ENCODE data around the gene CTNNA3.
A peak's percentile ranks its signal among the peaks of the same experiment; 100 is the strongest.

The CTNNA3 gene

DNA sequence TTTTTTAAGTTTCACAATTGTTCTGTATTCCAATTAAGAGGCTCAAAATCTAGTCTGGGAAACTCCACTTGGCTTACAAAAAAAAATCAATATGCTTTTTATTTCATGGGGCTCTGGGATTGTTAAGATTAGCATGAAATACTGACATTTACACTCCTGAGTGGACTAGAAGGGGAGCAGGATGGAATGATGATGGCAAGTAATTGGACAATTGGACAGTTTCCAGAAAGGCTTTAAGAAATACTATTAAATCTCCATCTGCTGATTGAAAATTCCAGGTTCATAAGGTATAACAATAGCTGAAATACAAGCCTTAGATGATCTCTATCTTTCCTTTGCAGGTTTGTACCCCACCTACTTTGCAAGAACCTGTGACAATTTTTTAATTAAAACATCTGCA is 585.7 kb downstream of the CTNNA3 start:
- H3K4me1 ChIP-seq (ENCODE audit: control insufficient read depth, insufficient read depth, low read length): peaks cover 10% of the 10 kb centered on the region
- no peak overlapping the region for H3K27ac ChIP-seq (ENCODE audit: extremely low read depth, low read depth, low read length)
- H3K4me3 ChIP-seq (ENCODE audit: low read depth, low read length): no peak overlapping the region
- H3K36me3 ChIP-seq (ENCODE audit: control insufficient read depth in 2 of 2, insufficient read depth in 1 of 2, low read length in 2 of 2): no peaks in the 10 kb centered on the region
- ChIA-PET POLR2A (no interaction called here), CTCF (no interaction called here)
- TF ChIP-seq WT1 (tag by site-specific recombination; IDR thresholded peaks at IDR 0.05) (peak; percentile 68), ZNF157 (tag by site-specific recombination; IDR thresholded peaks at IDR 0.05) (no peak)
- H3K9me3 ChIP-seq (ENCODE audit: control insufficient read depth, insufficient read depth, low read depth, low read length): no peaks in the 10 kb centered on the region

DNA sequence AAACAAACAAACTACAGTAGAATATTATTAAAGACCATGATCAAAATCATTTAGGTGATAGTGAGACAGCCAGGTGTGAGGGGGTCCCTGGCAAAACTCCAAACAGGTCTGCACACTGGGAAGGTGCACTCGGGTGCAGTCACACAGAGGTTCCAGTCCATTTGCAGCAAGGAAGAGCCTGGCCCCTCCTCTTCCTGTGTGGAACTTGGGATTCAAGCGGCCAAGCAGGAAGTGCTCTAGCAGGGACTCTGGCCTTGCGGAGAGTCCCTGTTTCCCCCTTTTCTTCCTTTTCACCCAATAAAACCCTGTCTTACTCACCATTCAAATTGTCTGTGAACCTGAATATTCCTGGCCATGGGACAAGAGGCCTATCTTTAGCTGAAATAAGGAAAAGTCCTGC is 588.3 kb downstream of the CTNNA3 start:
- CTCF ChIA-PET: no interaction called here

DNA sequence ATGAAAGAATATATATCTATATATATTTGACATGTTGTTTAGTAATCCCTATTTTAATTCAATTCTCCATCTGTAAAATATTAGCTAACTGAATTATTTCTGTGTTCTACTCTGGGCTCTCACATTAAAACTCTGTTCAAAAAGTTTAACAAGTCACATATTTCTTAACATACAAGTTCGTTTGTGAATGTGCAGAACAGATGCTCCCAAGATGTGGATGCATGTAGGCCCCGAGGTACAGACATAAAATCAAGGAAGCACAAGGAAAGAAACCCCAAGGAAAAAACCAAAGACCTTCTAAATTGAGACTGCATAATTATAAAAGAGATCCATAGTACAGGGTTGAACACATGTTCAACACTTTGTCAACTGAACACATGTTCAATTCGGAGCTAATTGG is 595.0 kb downstream of the CTNNA3 start:
- H3K9me3 ChIP-seq (ENCODE audit: control insufficient read depth, insufficient read depth, low read depth, low read length): no peaks in the 10 kb centered on the region
- no peak overlapping the region for H3K4me3 ChIP-seq (ENCODE audit: low read depth, low read length)
- TF ChIP-seq, protein P1, sequence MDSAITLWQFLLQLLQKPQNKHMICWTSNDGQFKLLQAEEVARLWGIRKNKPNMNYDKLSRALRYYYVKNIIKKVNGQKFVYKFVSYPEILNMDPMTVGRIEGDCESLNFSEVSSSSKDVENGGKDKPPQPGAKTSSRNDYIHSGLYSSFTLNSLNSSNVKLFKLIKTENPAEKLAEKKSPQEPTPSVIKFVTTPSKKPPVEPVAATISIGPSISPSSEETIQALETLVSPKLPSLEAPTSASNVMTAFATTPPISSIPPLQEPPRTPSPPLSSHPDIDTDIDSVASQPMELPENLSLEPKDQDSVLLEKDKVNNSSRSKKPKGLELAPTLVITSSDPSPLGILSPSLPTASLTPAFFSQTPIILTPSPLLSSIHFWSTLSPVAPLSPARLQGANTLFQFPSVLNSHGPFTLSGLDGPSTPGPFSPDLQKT (IDR thresholded peaks at IDR 0.05; ENCODE audit: borderline replicate concordance, low read depth, low read length): no peak
- TF ChIP-seq ZNF211 (tag by site-specific recombination; IDR thresholded peaks at IDR 0.05; ENCODE audit: low read depth): no peak
- ChIA-PET POLR2A (no interaction called here), CTCF (no interaction called here)
- no peaks in the 10 kb centered on the region for H3K36me3 ChIP-seq (ENCODE audit: control insufficient read depth in 2 of 2, insufficient read depth in 1 of 2, low read length in 2 of 2)
- no peak overlapping the region for H3K27ac ChIP-seq (ENCODE audit: extremely low read depth, low read depth, low read length)
- peaks cover 3% of the 10 kb centered on the region; the same call in 1 of the 2 replicates for H3K4me1 ChIP-seq (ENCODE audit: control insufficient read depth, insufficient read depth, low read length)

More for the DNA sequence above, 588.3 kb downstream of the CTNNA3 start:
- no peaks in the 10 kb centered on the region for H3K9me3 ChIP-seq (ENCODE audit: control insufficient read depth, insufficient read depth, low read depth, low read length)
- POLR2A ChIA-PET: no interaction called here
- no peaks in the 10 kb centered on the region for H3K36me3 ChIP-seq (ENCODE audit: control insufficient read depth in 2 of 2, insufficient read depth in 1 of 2, low read length in 2 of 2)
- H3K27ac ChIP-seq (ENCODE audit: extremely low read depth, low read depth, low read length): no peak overlapping the region
- TF ChIP-seq ZNF830 (tag by site-specific recombination; IDR thresholded peaks at IDR 0.05; ENCODE audit: low read depth) (no peak), ZNF654 (tag by site-specific recombination; IDR thresholded peaks at IDR 0.05; ENCODE audit: low read depth) (no peak), ZNF555 (tag by site-specific recombination; conservative IDR thresholded peaks at IDR 0.05) (no peak), ZNF837 (tag by site-specific recombination; IDR thresholded peaks at IDR 0.05) (no peak), ZNF211 (tag by site-specific recombination; IDR thresholded peaks at IDR 0.05; ENCODE audit: low read depth) (no peak), SCRT2 (tag by site-specific recombination; IDR thresholded peaks at IDR 0.05) (no peak), ZNF670 (tag by site-specific recombination; IDR thresholded peaks at IDR 0.05; ENCODE audit: low read depth) (no peak), ZNF248 (tag by site-specific recombination; IDR thresholded peaks at IDR 0.05) (no peak), ZNF623 (tag by site-specific recombination; IDR thresholded peaks at IDR 0.05) (no peak), ZBTB7A (tag by site-specific recombination; IDR thresholded peaks at IDR 0.05; ENCODE audit: low read depth) (no peak), ZNF274 (IDR thresholded peaks at IDR 0.05; ENCODE audit: low read length) (no peak), ZNF274 (tag by site-specific recombination; IDR thresholded peaks at IDR 0.05; ENCODE audit: borderline replicate concordance) (no peak), ZNF2 (tag by site-specific recombination; IDR thresholded peaks at IDR 0.05) (no peak), YY2 (tag by site-specific recombination; IDR thresholded peaks at IDR 0.05) (no peak)
- TF ChIP-seq, protein P2, sequence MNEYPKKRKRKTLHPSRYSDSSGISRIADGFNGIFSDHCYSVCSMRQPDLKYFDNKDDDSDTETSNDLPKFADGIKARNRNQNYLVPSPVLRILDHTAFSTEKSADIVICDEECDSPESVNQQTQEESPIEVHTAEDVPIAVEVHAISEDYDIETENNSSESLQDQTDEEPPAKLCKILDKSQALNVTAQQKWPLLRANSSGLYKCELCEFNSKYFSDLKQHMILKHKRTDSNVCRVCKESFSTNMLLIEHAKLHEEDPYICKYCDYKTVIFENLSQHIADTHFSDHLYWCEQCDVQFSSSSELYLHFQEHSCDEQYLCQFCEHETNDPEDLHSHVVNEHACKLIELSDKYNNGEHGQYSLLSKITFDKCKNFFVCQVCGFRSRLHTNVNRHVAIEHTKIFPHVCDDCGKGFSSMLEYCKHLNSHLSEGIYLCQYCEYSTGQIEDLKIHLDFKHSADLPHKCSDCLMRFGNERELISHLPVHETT (tag by site-specific recombination; IDR thresholded peaks at IDR 0.05): no peak
- TF ChIP-seq, protein P3, sequence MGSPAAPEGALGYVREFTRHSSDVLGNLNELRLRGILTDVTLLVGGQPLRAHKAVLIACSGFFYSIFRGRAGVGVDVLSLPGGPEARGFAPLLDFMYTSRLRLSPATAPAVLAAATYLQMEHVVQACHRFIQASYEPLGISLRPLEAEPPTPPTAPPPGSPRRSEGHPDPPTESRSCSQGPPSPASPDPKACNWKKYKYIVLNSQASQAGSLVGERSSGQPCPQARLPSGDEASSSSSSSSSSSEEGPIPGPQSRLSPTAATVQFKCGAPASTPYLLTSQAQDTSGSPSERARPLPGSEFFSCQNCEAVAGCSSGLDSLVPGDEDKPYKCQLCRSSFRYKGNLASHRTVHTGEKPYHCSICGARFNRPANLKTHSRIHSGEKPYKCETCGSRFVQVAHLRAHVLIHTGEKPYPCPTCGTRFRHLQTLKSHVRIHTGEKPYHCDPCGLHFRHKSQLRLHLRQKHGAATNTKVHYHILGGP (tag by site-specific recombination; IDR thresholded peaks at IDR 0.05): no peak
- TF ChIP-seq, protein P4, sequence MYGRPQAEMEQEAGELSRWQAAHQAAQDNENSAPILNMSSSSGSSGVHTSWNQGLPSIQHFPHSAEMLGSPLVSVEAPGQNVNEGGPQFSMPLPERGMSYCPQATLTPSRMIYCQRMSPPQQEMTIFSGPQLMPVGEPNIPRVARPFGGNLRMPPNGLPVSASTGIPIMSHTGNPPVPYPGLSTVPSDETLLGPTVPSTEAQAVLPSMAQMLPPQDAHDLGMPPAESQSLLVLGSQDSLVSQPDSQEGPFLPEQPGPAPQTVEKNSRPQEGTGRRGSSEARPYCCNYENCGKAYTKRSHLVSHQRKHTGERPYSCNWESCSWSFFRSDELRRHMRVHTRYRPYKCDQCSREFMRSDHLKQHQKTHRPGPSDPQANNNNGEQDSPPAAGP (tag by site-specific recombination; IDR thresholded peaks at IDR 0.05): no peak
- TF ChIP-seq, protein P5, sequence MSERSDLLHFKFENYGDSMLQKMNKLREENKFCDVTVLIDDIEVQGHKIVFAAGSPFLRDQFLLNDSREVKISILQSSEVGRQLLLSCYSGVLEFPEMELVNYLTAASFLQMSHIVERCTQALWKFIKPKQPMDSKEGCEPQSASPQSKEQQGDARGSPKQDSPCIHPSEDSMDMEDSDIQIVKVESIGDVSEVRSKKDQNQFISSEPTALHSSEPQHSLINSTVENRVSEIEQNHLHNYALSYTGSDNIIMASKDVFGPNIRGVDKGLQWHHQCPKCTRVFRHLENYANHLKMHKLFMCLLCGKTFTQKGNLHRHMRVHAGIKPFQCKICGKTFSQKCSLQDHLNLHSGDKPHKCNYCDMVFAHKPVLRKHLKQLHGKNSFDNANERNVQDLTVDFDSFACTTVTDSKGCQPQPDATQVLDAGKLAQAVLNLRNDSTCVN (tag by site-specific recombination; optimal IDR thresholded peaks at IDR 0.05): no peak
- TF ChIP-seq, protein P6, sequence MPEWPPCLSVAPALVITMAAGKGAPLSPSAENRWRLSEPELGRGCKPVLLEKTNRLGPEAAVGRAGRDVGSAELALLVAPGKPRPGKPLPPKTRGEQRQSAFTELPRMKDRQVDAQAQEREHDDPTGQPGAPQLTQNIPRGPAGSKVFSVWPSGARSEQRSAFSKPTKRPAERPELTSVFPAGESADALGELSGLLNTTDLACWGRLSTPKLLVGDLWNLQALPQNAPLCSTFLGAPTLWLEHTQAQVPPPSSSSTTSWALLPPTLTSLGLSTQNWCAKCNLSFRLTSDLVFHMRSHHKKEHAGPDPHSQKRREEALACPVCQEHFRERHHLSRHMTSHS (tag by site-specific recombination; IDR thresholded peaks at IDR 0.05): no peak
- peaks cover 6% of the 10 kb centered on the region; the same call in 1 of the 2 replicates for H3K4me1 ChIP-seq (ENCODE audit: control insufficient read depth, insufficient read depth, low read length)
- H3K4me3 ChIP-seq (ENCODE audit: low read depth, low read length): no peak overlapping the region
